Keratinocyte (primary cell): ENCODE data around the gene CARD11.

Experiments used
- CTCF ChIP-seq, 3 experiments: IDR thresholded peaks in 1 of 3; conservative IDR thresholded peaks in 1 of 3; optimal IDR thresholded peaks in 1 of 3; 2 replicates in 2 of 3; 3 replicates in 1 of 3; pipeline versions ENCODE3 to v1.5.1; 2011; ENCODE audit warnings: low read length in 3 of 3, mild to moderate bottlenecking in 3 of 3, moderate library complexity in 2 of 3, control low read depth in 1 of 3, inconsistent platforms in 1 of 3; ENCODE audit not compliant: insufficient read depth in 2 of 3; ENCODE audit errors: extremely low read depth in 1 of 3
- EZH2 ChIP-seq: IDR thresholded peaks from one replicate; pipeline ENCODE4 v1.6.1; 2012; ENCODE audit warnings: inconsistent platforms, mild to moderate bottlenecking, low read length, moderate library complexity

- no peak for TF ChIP-seq CTCF (optimal IDR thresholded peaks at IDR 0.05 in 1 of 3, IDR thresholded peaks at IDR 0.05 in 1 of 3, conservative IDR thresholded peaks at IDR 0.05 in 1 of 3; ENCODE audit: extremely low read depth in 1 of 3, insufficient read depth in 2 of 3, low read length in 3 of 3)
- TF ChIP-seq EZH2: no peak
Observed at GRCh38 chr7:3042861-3043489, 692 bp downstream of the CARD11 start.
